ENCODE results near the gene ZNF408.

DNA sequence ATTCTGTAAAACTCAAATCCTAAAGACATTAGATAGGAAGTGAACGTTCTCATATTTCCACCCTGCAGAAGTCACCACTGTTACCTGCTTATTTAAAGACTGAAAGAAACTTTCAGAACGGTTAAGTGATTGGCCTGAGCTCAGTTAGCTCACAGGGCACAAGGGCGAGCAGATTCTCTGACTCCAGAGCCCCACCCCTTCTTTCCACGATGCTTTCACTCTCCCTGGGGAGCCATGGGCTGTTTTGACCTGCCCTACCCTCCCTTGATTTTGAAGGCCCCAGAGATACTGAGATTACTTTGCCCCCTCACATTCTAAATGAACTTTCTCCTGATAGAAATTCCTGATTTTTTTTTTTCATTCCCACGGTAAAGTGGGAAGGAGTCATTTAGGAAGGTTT lies 34.3 kb upstream of the ZNF408 start:
- TF ChIP-seq, protein P1, sequence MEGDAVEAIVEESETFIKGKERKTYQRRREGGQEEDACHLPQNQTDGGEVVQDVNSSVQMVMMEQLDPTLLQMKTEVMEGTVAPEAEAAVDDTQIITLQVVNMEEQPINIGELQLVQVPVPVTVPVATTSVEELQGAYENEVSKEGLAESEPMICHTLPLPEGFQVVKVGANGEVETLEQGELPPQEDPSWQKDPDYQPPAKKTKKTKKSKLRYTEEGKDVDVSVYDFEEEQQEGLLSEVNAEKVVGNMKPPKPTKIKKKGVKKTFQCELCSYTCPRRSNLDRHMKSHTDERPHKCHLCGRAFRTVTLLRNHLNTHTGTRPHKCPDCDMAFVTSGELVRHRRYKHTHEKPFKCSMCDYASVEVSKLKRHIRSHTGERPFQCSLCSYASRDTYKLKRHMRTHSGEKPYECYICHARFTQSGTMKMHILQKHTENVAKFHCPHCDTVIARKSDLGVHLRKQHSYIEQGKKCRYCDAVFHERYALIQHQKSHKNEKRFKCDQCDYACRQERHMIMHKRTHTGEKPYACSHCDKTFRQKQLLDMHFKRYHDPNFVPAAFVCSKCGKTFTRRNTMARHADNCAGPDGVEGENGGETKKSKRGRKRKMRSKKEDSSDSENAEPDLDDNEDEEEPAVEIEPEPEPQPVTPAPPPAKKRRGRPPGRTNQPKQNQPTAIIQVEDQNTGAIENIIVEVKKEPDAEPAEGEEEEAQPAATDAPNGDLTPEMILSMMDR (IDR thresholded peaks at IDR 0.05) = no peak
- TF ChIP-seq, protein P2, sequence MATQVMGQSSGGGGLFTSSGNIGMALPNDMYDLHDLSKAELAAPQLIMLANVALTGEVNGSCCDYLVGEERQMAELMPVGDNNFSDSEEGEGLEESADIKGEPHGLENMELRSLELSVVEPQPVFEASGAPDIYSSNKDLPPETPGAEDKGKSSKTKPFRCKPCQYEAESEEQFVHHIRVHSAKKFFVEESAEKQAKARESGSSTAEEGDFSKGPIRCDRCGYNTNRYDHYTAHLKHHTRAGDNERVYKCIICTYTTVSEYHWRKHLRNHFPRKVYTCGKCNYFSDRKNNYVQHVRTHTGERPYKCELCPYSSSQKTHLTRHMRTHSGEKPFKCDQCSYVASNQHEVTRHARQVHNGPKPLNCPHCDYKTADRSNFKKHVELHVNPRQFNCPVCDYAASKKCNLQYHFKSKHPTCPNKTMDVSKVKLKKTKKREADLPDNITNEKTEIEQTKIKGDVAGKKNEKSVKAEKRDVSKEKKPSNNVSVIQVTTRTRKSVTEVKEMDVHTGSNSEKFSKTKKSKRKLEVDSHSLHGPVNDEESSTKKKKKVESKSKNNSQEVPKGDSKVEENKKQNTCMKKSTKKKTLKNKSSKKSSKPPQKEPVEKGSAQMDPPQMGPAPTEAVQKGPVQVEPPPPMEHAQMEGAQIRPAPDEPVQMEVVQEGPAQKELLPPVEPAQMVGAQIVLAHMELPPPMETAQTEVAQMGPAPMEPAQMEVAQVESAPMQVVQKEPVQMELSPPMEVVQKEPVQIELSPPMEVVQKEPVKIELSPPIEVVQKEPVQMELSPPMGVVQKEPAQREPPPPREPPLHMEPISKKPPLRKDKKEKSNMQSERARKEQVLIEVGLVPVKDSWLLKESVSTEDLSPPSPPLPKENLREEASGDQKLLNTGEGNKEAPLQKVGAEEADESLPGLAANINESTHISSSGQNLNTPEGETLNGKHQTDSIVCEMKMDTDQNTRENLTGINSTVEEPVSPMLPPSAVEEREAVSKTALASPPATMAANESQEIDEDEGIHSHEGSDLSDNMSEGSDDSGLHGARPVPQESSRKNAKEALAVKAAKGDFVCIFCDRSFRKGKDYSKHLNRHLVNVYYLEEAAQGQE (IDR thresholded peaks at IDR 0.05; ENCODE audit: insufficient read depth in 1 of 2, low read depth in 2 of 2, low read length in 1 of 2) = no peak
- no peak for TF ChIP-seq SIN3A (IDR thresholded peaks at IDR 0.05; ENCODE audit: borderline replicate concordance, insufficient read depth, low read depth, low read length)
- TF ChIP-seq POLR2AphosphoS5 (IDR thresholded peaks at IDR 0.05; ENCODE audit: low read depth, low read length) = no peak
- no peak for TF ChIP-seq TCF7L2 (IDR thresholded peaks at IDR 0.05; ENCODE audit: low read depth, low read length)

All from Panc1 (cell line).